B cell (primary cell): ENCODE measurements around the gene HOXD8. TPM values are rescaled to one million over a fixed set of nuclear protein-coding genes. Genes with fewer than 3 reads are reported as not detected.

Experiments
- ATAC-seq: fragments of 200-7000 bp; cut with Tn5 transposase; one replicate; pipeline ENCODE4 v1.10.0; 2021; ENCODE audit warnings: low read depth, mild to moderate bottlenecking, moderate number of reproducible peaks, moderate library complexity
- CTCF ChIA-PET: fragments of 350-600 bp; sonication (Branson Sonifier 250); formaldehyde crosslinking; loops from one replicate; lab custom pipeline; 2021; ENCODE audit warnings: antibody characterized with exemption, inconsistent platforms; lab: Charles Lee
- POLR2A ChIA-PET: fragments of 350-600 bp; sonication (Branson Sonifier 250); formaldehyde crosslinking; loops from one replicate; lab custom pipeline; 2021; ENCODE audit warnings: antibody characterized with exemption; lab: Charles Lee
- DNase-seq: peaks from one replicate; pipeline ENCODE4 v3.0.0; 2013
- H2AFZ ChIP-seq: 2 replicates; pipeline ENCODE4 v1.6.1; 2012; ENCODE audit warnings: mild to moderate bottlenecking, low read depth, low read length; ENCODE audit not compliant: insufficient read depth, poor library complexity, severe bottlenecking
- H3K27ac ChIP-seq, 2 donors: 1 replicate in 1 of 2; 2 replicates in 1 of 2; pipeline ENCODE4 v1.5.1; 2012 to 2013; ENCODE audit warnings: low read length in 2 of 2, mild to moderate bottlenecking in 2 of 2, moderate library complexity in 1 of 2
- H3K27me3 ChIP-seq, 4 experiments: fragments of 200-600 bp in 1 of 4; sonication (generic) in 1 of 4; replicated peaks in 1 of 4; 1 replicate in 2 of 4; 2 replicates in 2 of 4; pipeline versions ENCODE4 v1.6.1 to v1.7.0; 2013 to 2016; ENCODE audit warnings: low read length in 3 of 4, mild to moderate bottlenecking in 2 of 4, mixed read lengths in 1 of 4, moderate library complexity in 1 of 4; ENCODE audit not compliant: insufficient read depth in 4 of 4, control insufficient read depth in 3 of 4; ENCODE audit errors: control extremely low read depth in 1 of 4
- H3K36me3 ChIP-seq, 2 experiments: replicated peaks in 1 of 2; 1 replicate in 1 of 2; 2 replicates in 1 of 2; pipeline versions ENCODE4 v1.6.1 to v1.7.1; 2013; ENCODE audit warnings: low read length in 1 of 2; ENCODE audit not compliant: insufficient read depth in 2 of 2, control insufficient read depth in 1 of 2; ENCODE audit errors: control extremely low read depth in 1 of 2, extremely low read depth in 1 of 2
- H3K4me1 ChIP-seq, 2 donors: fragments of 200-600 bp in 1 of 2; sonication (generic) in 1 of 2; 1 replicate in 1 of 2; 2 replicates in 1 of 2; pipeline versions ENCODE4 v1.5.1 to v1.6.1; 2013 to 2017; ENCODE audit warnings: low read length in 2 of 2; ENCODE audit not compliant: control insufficient read depth in 2 of 2, insufficient read depth in 2 of 2
- H3K4me2 ChIP-seq: replicated peaks from 2 replicates; pipeline ENCODE3; 2012; ENCODE audit warnings: mild to moderate bottlenecking, low read depth, low read length; ENCODE audit not compliant: poor library complexity, severe bottlenecking
- H3K4me3 ChIP-seq, 5 experiments: fragments of 200-600 bp in 1 of 5; sonication (generic) in 1 of 5; 1 replicate in 3 of 5; 2 replicates in 2 of 5; pipeline versions ENCODE4 v1.5.1 to v1.7.0; 2011 to 2016; ENCODE audit warnings: low read length in 4 of 5, mild to moderate bottlenecking in 4 of 5, low read depth in 2 of 5, control low read depth in 1 of 5, moderate library complexity in 1 of 5; ENCODE audit not compliant: insufficient read depth in 1 of 5; ENCODE audit errors: control extremely low read depth in 1 of 5, extremely low read depth in 1 of 5
- H3K79me2 ChIP-seq: fragments of 200-600 bp; sonication (generic); one replicate; pipeline ENCODE4 v1.6.0; 2016; ENCODE audit warnings: low read length; ENCODE audit not compliant: control insufficient read depth, insufficient read depth
- H3K9ac ChIP-seq: fragments of 200-600 bp; sonication (generic); 2 replicates; pipeline ENCODE4 v1.6.1; 2017; ENCODE audit warnings: mild to moderate bottlenecking, low read length, moderate library complexity
- H3K9me3 ChIP-seq, 3 donors: one replicate each; pipeline versions ENCODE4 v1.6.1 to v1.7.1; 2013; ENCODE audit warnings: low read length in 2 of 3; ENCODE audit not compliant: control insufficient read depth in 2 of 3, insufficient read depth in 1 of 3; ENCODE audit errors: control extremely low read depth in 1 of 3
- H4K20me1 ChIP-seq: 2 replicates; pipeline ENCODE4 v1.6.0; 2012; ENCODE audit warnings: mild to moderate bottlenecking, low read length; ENCODE audit not compliant: insufficient read depth, control insufficient read depth, poor library complexity, severe bottlenecking
- H3K27ac Mint-ChIP-seq: one replicate; pipeline ENCODE4 v1.8.0; 2021; ENCODE audit warnings: mixed read lengths
- H3K27me3 Mint-ChIP-seq: one replicate; pipeline ENCODE4 v1.8.0; 2021; ENCODE audit warnings: mixed read lengths
- H3K4me1 Mint-ChIP-seq: one replicate; pipeline ENCODE4 v1.8.0; 2021; ENCODE audit warnings: mixed read lengths
- H3K4me3 Mint-ChIP-seq: one replicate; pipeline ENCODE4 v1.8.0; 2021; ENCODE audit warnings: mixed read lengths
- H3K9me3 Mint-ChIP-seq: one replicate; pipeline ENCODE4 v1.8.0; 2022; ENCODE audit warnings: mixed read lengths; ENCODE audit not compliant: insufficient read depth
- CTCF ChIP-seq: fragments of 200-600 bp; IDR thresholded peaks from one replicate; pipeline ENCODE4 v1.8.0; 2022; ENCODE audit warnings: antibody characterized with exemption, mild to moderate bottlenecking
- EZH2 ChIP-seq: IDR thresholded peaks from 2 replicates; pipeline ENCODE4 v1.6.1; 2012; ENCODE audit warnings: borderline replicate concordance, low read depth, mild to moderate bottlenecking, moderate library complexity, low read length; ENCODE audit not compliant: insufficient read depth, poor library complexity, severe bottlenecking
- WGBS: methylation state at CpG from one replicate; pipeline ENCODE4 v1.1.5; 2013; ENCODE audit warnings: missing lambda C conversion rate; ENCODE audit not compliant: insufficient coverage; 5-methylcytosine and 5-hydroxymethylcytosine counted together
- intact Hi-C: fragments of 100-400 bp; cut with micrococcal nuclease; formaldehyde crosslinking; loops from one replicate; pipeline ENCODE4 v1.10.0; 2022
- polyA plus RNA-seq: library from polyadenylated mRNA; depleted of rRNA; stranded (reverse); fragments of >200 nt; gene quantifications from 2 replicates; pipeline ENCODE4 v1.2.3, GENCODE V29; 2012
- total RNA-seq, 2 donors: library from RNA; stranded (reverse); fragments of 120-200 nt in 1 of 2; gene quantifications; 1 replicate in 1 of 2; 2 replicates in 1 of 2; pipeline versions ENCODE4 v1.2.3 to v1.2.4, GENCODE V29; 2013 to 2022

Gene HOXD8
- total and polyA plus RNA-seq, 2 donors (not counting 1 experiment from before 2014, with no cell fraction given): not detected

GRCh38 chr2:176134035-176134434, 4.5 kb downstream of the HOXD8 start:
- Histone ChIP-seq H3K9ac (no peak overlapping the region), H3K4me2 (no peak overlapping the region), H4K20me1 (no peaks in the 10 kb centered on the region), H3K4me3 (no peak overlapping the region), H2AFZ (no peak overlapping the region), H3K27me3 (peaks cover 0 to 84% (median 81%) of the 10 kb centered on the region in 4 experiments), H3K36me3 (no peaks in the 10 kb centered on the region), H3K27ac (no peak overlapping the region), H3K79me2 (no peaks in the 10 kb centered on the region), H3K9me3 (peaks cover 0 to 21% (median under 1%) of the 10 kb centered on the region in 3 donors), H3K4me1 (peaks cover 24 to 52% of the 10 kb centered on the region in 2 donors)
- 63% methylated on average over 2 of the region's 4 CpGs for WGBS
- DNase-seq (no peak), ATAC-seq (no peak)
- Mint-ChIP-seq H3K27ac (no peak overlapping the region), H3K27me3 (peaks cover 74% of the 10 kb centered on the region), H3K9me3 (no peaks in the 10 kb centered on the region), H3K4me3 (no peak overlapping the region), H3K4me1 (peaks cover 27% of the 10 kb centered on the region)
- ChIA-PET POLR2A (no interaction called here), CTCF (interaction anchor here (3.1 to 3.3 kb wide), 2 partner anchors 14 to 321 kb away, joined by 12 to 15 read pairs; no protein-coding TSS in a partner anchor)
- intact Hi-C loops: loop anchor here (5.0 kb wide), 1 partner anchor 57 kb away; no protein-coding TSS in a partner anchor
- no peak for TF ChIP-seq EZH2
- TF ChIP-seq CTCF: no peak

DNA sequence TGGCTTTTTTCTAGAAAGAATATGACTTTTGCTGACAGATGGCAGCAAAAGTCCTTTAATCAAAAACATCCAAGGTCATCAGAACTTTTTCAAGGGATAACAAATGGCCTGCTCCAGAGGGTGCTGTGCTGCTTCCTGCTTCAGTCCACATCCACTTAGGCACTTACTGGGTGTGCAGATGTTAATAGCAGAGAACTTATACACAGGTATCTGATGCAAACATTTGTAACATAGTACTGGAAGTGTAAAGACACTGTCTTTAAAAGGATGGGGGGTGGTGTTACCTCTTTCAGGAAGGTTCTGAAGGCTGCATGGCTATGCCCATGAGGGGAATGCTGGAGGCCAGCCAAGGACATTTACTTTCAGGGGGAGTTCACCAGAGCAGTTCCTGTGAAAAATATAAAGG, 5.5 kb downstream of the HOXD8 start:
- no peak overlapping the region for H3K27ac ChIP-seq
- H3K4me3 ChIP-seq: no peak overlapping the region
- CTCF ChIA-PET: no interaction called here
- no peak overlapping the region for H2AFZ ChIP-seq
- peaks cover 0 to 88% (median 84%) of the 10 kb centered on the region in 4 experiments for H3K27me3 ChIP-seq
- intact Hi-C loops: no loop called here
- no peaks in the 10 kb centered on the region for H3K79me2 ChIP-seq
- DNase-seq: no peak
- H3K9me3 Mint-ChIP-seq: no peaks in the 10 kb centered on the region
- H3K4me3 Mint-ChIP-seq: no peak overlapping the region
- peaks cover 21 to 51% of the 10 kb centered on the region in 2 donors for H3K4me1 ChIP-seq
- H3K9me3 ChIP-seq: peaks cover 0 to 22% (median 6%) of the 10 kb centered on the region in 3 donors
- H3K9ac ChIP-seq: no peak overlapping the region
- TF ChIP-seq EZH2 (no peak), CTCF (no peak)
- H3K27ac Mint-ChIP-seq: peak overlapping the region; percentile 15
- ATAC-seq: no peak
- peaks cover 33% of the 10 kb centered on the region for H3K4me1 Mint-ChIP-seq
- H4K20me1 ChIP-seq: no peaks in the 10 kb centered on the region
- H3K4me2 ChIP-seq: no peak overlapping the region
- no peaks in the 10 kb centered on the region for H3K36me3 ChIP-seq
- POLR2A ChIA-PET: no interaction called here
- peaks cover 84% of the 10 kb centered on the region for H3K27me3 Mint-ChIP-seq
